ENCODE data around the gene ANKAR.
"Not testable (repeated sequence)": the region's sequence is repeated elsewhere in the genome, so short reads cannot be mapped to it uniquely, and the experiment has no call there.

Gene ANKAR

GRCh38 chr2:189709501-189710221, 35.2 kb downstream of the ANKAR start:
- Histone ChIP-seq H3K27ac (ENCODE audit: insufficient read depth, low read length, poor library complexity, severe bottlenecking) (no peak overlapping the region), H3K4me1 (ENCODE audit: control insufficient read depth, insufficient read depth, low read length, poor library complexity, severe bottlenecking) (no peaks in the 10 kb centered on the region), H3K36me3 (ENCODE audit: control insufficient read depth, insufficient read depth, low read length) (no peaks in the 10 kb centered on the region), H3K4me3 (ENCODE audit: insufficient read depth, low read depth, low read length, poor library complexity, severe bottlenecking) (no peak overlapping the region), H3K9me3 (ENCODE audit: control insufficient read depth, low read length) (no peaks in the 10 kb centered on the region), H3K27me3 (replicated peaks; ENCODE audit: control insufficient read depth, insufficient read depth, low read length, poor library complexity, severe bottlenecking) (no peaks in the 10 kb centered on the region)
- DNase-seq = no peak

GRCh38 chr2:189717593-189717992, 43.1 kb downstream of the ANKAR start:
- H3K36me3 ChIP-seq (ENCODE audit: control insufficient read depth, insufficient read depth, low read length); H3K4me3 ChIP-seq (ENCODE audit: insufficient read depth, low read depth, low read length, poor library complexity, severe bottlenecking); H3K4me1 ChIP-seq (ENCODE audit: control insufficient read depth, insufficient read depth, low read length, poor library complexity, severe bottlenecking); DNase-seq; H3K9me3 ChIP-seq (ENCODE audit: control insufficient read depth, low read length); H3K27me3 ChIP-seq (replicated peaks; ENCODE audit: control insufficient read depth, insufficient read depth, low read length, poor library complexity, severe bottlenecking); H3K27ac ChIP-seq (ENCODE audit: insufficient read depth, low read length, poor library complexity, severe bottlenecking): not testable (repeated sequence)

GRCh38 chr2:189719571-189719970, 45.1 kb downstream of the ANKAR start:
- Histone ChIP-seq H3K27ac (ENCODE audit: insufficient read depth, low read length, poor library complexity, severe bottlenecking) (no peak overlapping the region), H3K9me3 (ENCODE audit: control insufficient read depth, low read length) (no peaks in the 10 kb centered on the region), H3K4me3 (ENCODE audit: insufficient read depth, low read depth, low read length, poor library complexity, severe bottlenecking) (no peak overlapping the region), H3K4me1 (ENCODE audit: control insufficient read depth, insufficient read depth, low read length, poor library complexity, severe bottlenecking) (no peaks in the 10 kb centered on the region), H3K27me3 (replicated peaks; ENCODE audit: control insufficient read depth, insufficient read depth, low read length, poor library complexity, severe bottlenecking) (no peaks in the 10 kb centered on the region), H3K36me3 (ENCODE audit: control insufficient read depth, insufficient read depth, low read length) (no peaks in the 10 kb centered on the region)
- DNase-seq = no peak

- DNase-seq = no peak
- Histone ChIP-seq H3K27ac (ENCODE audit: insufficient read depth, low read length, poor library complexity, severe bottlenecking) (no peak overlapping the region), H3K4me1 (ENCODE audit: control insufficient read depth, insufficient read depth, low read length, poor library complexity, severe bottlenecking) (no peaks in the 10 kb centered on the region), H3K36me3 (ENCODE audit: control insufficient read depth, insufficient read depth, low read length) (no peaks in the 10 kb centered on the region), H3K27me3 (replicated peaks; ENCODE audit: control insufficient read depth, insufficient read depth, low read length, poor library complexity, severe bottlenecking) (no peaks in the 10 kb centered on the region), H3K9me3 (ENCODE audit: control insufficient read depth, low read length) (no peaks in the 10 kb centered on the region), H3K4me3 (ENCODE audit: insufficient read depth, low read depth, low read length, poor library complexity, severe bottlenecking) (no peak overlapping the region)
Measured at GRCh38 chr2:189723192-189723591, 48.7 kb downstream of the ANKAR start.
